HG02588 (cell line): Measurements from ENCODE around the gene RBBP8.

Experiments used
- ATAC-seq: cut with Tn5 transposase; IDR thresholded peaks from one replicate; pipeline ENCODE4 v1.9.1; 2021; ENCODE audit warnings: mild to moderate bottlenecking, moderate library complexity; ENCODE audit not compliant: unreplicated experiment

Gene RBBP8

GRCh38 chr18:22988208-22988607 is 55.1 kb downstream of the RBBP8 start:
- no peak for ATAC-seq

GRCh38 chr18:22998344-22998743 is 65.2 kb downstream of the RBBP8 start:
- ATAC-seq, result no peak

GRCh38 chr18:22999212-22999611 is 66.1 kb downstream of the RBBP8 start:
- no peak for ATAC-seq

GRCh38 chr18:22999647-23000046 is 66.5 kb downstream of the RBBP8 start:
- no peak for ATAC-seq

GRCh38 chr18:23003289-23003688 is 70.2 kb downstream of the RBBP8 start:
- no peak for ATAC-seq

GRCh38 chr18:23012249-23012648 is 79.1 kb downstream of the RBBP8 start:
- no peak for ATAC-seq

GRCh38 chr18:23020555-23021294 is 87.6 kb downstream of the RBBP8 start:
- ATAC-seq, result no peak

GRCh38 chr18:23021623-23022022 is 88.5 kb downstream of the RBBP8 start:
- ATAC-seq, result no peak

GRCh38 chr18:23032030-23032582 is 99.0 kb downstream of the RBBP8 start:
- ATAC-seq, result no peak

- ATAC-seq, result no peak
Observed at GRCh38 chr18:23033056-23033455, 99.9 kb downstream of the RBBP8 start.

- ATAC-seq, result no peak
Observed at GRCh38 chr18:23036660-23037201, 103.6 kb downstream of the RBBP8 start.

GRCh38 chr18:23037646-23038045 is 104.5 kb downstream of the RBBP8 start:
- ATAC-seq, result no peak

GRCh38 chr18:23038712-23039111 is 105.6 kb downstream of the RBBP8 start:
- ATAC-seq, result no peak

- no peak for ATAC-seq
Observed at GRCh38 chr18:23042133-23042532, 109.0 kb downstream of the RBBP8 start.

GRCh38 chr18:23043803-23044376 is 110.8 kb downstream of the RBBP8 start:
- no peak for ATAC-seq

- ATAC-seq, result no peak
Observed at GRCh38 chr18:23049698-23050373, 116.7 kb downstream of the RBBP8 start.

- ATAC-seq, result no peak
Observed at GRCh38 chr18:23053776-23054457, 120.8 kb downstream of the RBBP8 start.

GRCh38 chr18:23054553-23054952 is 121.4 kb downstream of the RBBP8 start:
- no peak for ATAC-seq

GRCh38 chr18:23056315-23056714 is 123.2 kb downstream of the RBBP8 start:
- ATAC-seq, result no peak

GRCh38 chr18:23057096-23057495 is 124.0 kb downstream of the RBBP8 start:
- ATAC-seq, result no peak
